Fibroblast of lung (primary cell): ENCODE measurements around the gene PKNOX2. TPM values are rescaled to one million over a fixed set of nuclear protein-coding genes. Genes with fewer than 3 reads are reported as not detected.

Experiments
- DNase-seq, 2 donors: peaks; one replicate each; pipeline versions ENCODE4 v3.0.0 to v3.0.0-alpha.2; 2010; ENCODE audit warnings: low read depth in 2 of 2
- H2AFZ ChIP-seq: 2 replicates; pipeline ENCODE4 v1.5.1; 2012; ENCODE audit warnings: low read length, control low read depth, inconsistent platforms
- H3K27ac ChIP-seq: 2 replicates; pipeline ENCODE4 v1.5.1; 2011; ENCODE audit warnings: low read length, control low read depth; ENCODE audit not compliant: insufficient read depth
- H3K27me3 ChIP-seq: 2 replicates; pipeline ENCODE4 v1.5.1; 2011; ENCODE audit warnings: mild to moderate bottlenecking, low read length; ENCODE audit not compliant: control insufficient read depth, insufficient read depth
- H3K36me3 ChIP-seq: 2 replicates; pipeline ENCODE4 v1.5.1; 2011; ENCODE audit warnings: low read length; ENCODE audit not compliant: control insufficient read depth, insufficient read depth
- H3K4me1 ChIP-seq: 2 replicates; pipeline ENCODE4 v1.5.1; 2011; ENCODE audit warnings: low read length; ENCODE audit not compliant: control insufficient read depth, insufficient read depth; ENCODE audit errors: extremely low read depth
- H3K4me2 ChIP-seq: 2 replicates; pipeline ENCODE4 v1.5.1; 2011; ENCODE audit warnings: low read length, control low read depth; ENCODE audit not compliant: insufficient read depth; ENCODE audit errors: extremely low read depth
- H3K4me3 ChIP-seq, 4 experiments: fragments of 200-600 bp in 1 of 4; sonication (generic) in 1 of 4; replicated peaks in 1 of 4; 2 replicates each; pipeline ENCODE4 v1.5.1; 2011 to 2016; ENCODE audit warnings: low read length in 4 of 4, low read depth in 3 of 4, mild to moderate bottlenecking in 3 of 4, control low read depth in 2 of 4, inconsistent platforms in 1 of 4, mixed read lengths in 1 of 4; ENCODE audit not compliant: insufficient read depth in 1 of 4; ENCODE audit errors: control extremely low read depth in 1 of 4
- H3K79me2 ChIP-seq: 2 replicates; pipeline ENCODE4 v1.5.1; 2012; ENCODE audit warnings: mild to moderate bottlenecking, low read length, inconsistent platforms; ENCODE audit not compliant: control insufficient read depth, insufficient read depth
- H3K9ac ChIP-seq: 2 replicates; pipeline ENCODE4 v1.5.1; 2011; ENCODE audit warnings: mild to moderate bottlenecking, low read length, control low read depth; ENCODE audit not compliant: insufficient read depth
- H3K9me3 ChIP-seq: 2 replicates; pipeline ENCODE4 v1.5.1; 2012; ENCODE audit warnings: low read depth, low read length; ENCODE audit not compliant: control insufficient read depth, insufficient read depth
- H4K20me1 ChIP-seq: 2 replicates; pipeline ENCODE4 v1.5.1; 2011; ENCODE audit warnings: low read length; ENCODE audit not compliant: control insufficient read depth, insufficient read depth; ENCODE audit errors: extremely low read depth
- EZH2 ChIP-seq: IDR thresholded peaks from 2 replicates; pipeline ENCODE4 v1.5.1; 2012; ENCODE audit warnings: low read length, control low read depth, mild to moderate bottlenecking; ENCODE audit errors: missing control alignments
- polyA plus RNA-seq, 2 donors: library from polyadenylated mRNA; depleted of rRNA in 1 of 2; stranded (reverse) in 1 of 2; unstranded in 1 of 2; fragments of >200 nt; gene quantifications; 2 replicates each; pipeline ENCODE4 v1.2.1, GENCODE V29; 2011 to 2012; ENCODE audit warnings: missing spikeins in 1 of 2
- total RNA-seq: library from RNA; depleted of rRNA; stranded (reverse); fragments of >200 nt; gene quantifications from 2 replicates; pipeline ENCODE4 v1.2.1, GENCODE V29; 2014
- TF ChIP-seq, protein P1 (sequence below), 2 donors: IDR thresholded peaks in 1 of 2; conservative IDR thresholded peaks in 1 of 2; 1 replicate in 1 of 2; 2 replicates in 1 of 2; pipeline ENCODE4 v1.5.1; 2011 to 2012; ENCODE audit warnings: low read length in 2 of 2, control low read depth in 1 of 2, inconsistent platforms in 1 of 2, low read depth in 1 of 2, mild to moderate bottlenecking in 1 of 2

Gene PKNOX2
- total and polyA plus RNA-seq, 2 donors (not counting 1 experiment from before 2014, with no cell fraction given), result 0.33 to 2.2 TPM

DNA sequence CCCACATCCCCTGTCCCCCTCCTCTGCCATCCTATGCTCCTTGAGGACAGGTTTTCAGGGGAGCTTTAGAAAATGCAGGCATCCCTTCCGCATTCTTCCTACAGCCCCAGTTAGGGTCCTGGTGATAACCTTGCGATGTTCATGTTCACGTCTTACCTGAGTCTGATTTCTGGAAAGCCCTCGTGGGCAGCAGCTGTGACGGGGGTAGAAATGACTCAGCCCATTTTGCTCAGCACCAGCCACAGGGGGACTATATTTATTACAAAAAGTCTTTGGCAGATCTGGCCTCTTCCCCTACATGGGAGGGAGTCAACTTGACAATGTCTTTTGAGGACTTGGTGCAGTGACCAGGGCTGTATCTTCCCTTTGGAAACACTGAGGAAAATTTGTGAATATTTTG, 12.3 kb downstream of the PKNOX2 start:
- Histone ChIP-seq H3K9ac (no peak overlapping the region), H3K27ac (no peak overlapping the region), H3K27me3 (peaks cover 2% of the 10 kb centered on the region), H3K36me3 (no peaks in the 10 kb centered on the region), H3K4me2 (no peak overlapping the region), H3K4me1 (peaks cover 5% of the 10 kb centered on the region), H2AFZ (no peak overlapping the region), H4K20me1 (no peaks in the 10 kb centered on the region), H3K4me3 (no peak overlapping the region), H3K9me3 (no peaks in the 10 kb centered on the region), H3K79me2 (no peaks in the 10 kb centered on the region)
- TF ChIP-seq EZH2, result no peak
- TF ChIP-seq, protein P1, sequence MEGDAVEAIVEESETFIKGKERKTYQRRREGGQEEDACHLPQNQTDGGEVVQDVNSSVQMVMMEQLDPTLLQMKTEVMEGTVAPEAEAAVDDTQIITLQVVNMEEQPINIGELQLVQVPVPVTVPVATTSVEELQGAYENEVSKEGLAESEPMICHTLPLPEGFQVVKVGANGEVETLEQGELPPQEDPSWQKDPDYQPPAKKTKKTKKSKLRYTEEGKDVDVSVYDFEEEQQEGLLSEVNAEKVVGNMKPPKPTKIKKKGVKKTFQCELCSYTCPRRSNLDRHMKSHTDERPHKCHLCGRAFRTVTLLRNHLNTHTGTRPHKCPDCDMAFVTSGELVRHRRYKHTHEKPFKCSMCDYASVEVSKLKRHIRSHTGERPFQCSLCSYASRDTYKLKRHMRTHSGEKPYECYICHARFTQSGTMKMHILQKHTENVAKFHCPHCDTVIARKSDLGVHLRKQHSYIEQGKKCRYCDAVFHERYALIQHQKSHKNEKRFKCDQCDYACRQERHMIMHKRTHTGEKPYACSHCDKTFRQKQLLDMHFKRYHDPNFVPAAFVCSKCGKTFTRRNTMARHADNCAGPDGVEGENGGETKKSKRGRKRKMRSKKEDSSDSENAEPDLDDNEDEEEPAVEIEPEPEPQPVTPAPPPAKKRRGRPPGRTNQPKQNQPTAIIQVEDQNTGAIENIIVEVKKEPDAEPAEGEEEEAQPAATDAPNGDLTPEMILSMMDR (conservative IDR thresholded peaks at IDR 0.05 in 1 of 2, IDR thresholded peaks at IDR 0.05 in 1 of 2; ENCODE audit: low read depth in 1 of 2, low read length in 2 of 2), result no peak
- no peak for DNase-seq

DNA sequence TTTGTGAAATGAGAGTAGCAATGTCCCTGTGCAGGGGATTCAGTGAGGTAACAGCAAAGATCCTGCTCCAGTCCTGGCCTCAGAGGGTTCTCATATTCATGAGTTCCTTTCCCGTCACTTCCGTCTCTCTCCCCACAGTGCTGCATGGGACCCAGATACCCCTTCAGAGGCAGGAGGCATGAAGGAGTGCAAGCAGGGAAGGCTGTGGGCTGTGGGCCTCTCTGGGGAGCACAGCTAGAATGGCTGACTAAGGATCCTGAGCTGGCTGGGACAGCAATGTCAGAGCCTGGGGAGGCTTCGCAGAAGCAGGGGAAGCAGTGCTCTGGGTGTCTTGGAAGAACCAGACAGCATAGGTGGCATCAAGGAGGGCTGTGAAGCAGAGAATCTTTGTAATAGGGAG, 13.0 kb downstream of the PKNOX2 start:
- Histone ChIP-seq H2AFZ (no peak overlapping the region), H3K79me2 (no peaks in the 10 kb centered on the region), H3K27me3 (peaks cover 2% of the 10 kb centered on the region), H4K20me1 (no peaks in the 10 kb centered on the region), H3K4me1 (peaks cover 5% of the 10 kb centered on the region), H3K4me2 (no peak overlapping the region), H3K9me3 (no peaks in the 10 kb centered on the region), H3K36me3 (no peaks in the 10 kb centered on the region), H3K9ac (no peak overlapping the region), H3K4me3 (no peak overlapping the region), H3K27ac (no peak overlapping the region)
- TF ChIP-seq EZH2, result no peak
- TF ChIP-seq, protein P1 (conservative IDR thresholded peaks at IDR 0.05 in 1 of 2, IDR thresholded peaks at IDR 0.05 in 1 of 2; ENCODE audit: low read depth in 1 of 2, low read length in 2 of 2), result no peak
- DNase-seq, result no peak

DNA sequence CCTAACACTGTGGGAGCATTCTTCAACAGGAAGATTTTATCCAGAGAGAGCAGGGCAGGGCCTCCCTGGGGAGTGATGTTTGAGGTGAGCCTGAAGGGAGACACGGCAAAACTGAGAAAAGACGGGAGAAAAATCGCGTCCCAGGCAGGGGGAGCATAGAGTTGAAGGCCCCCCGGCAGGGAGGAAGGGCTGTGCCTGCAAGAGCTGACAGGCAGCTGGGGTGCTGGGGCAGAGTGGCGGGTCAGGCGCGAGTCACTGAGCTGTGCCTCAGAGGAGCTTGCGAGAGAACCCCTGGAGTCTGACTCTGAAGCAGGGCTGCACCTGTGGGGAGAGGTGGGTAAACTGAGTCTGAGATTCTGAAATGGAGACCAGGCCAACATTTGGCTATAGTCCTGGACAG, 14.8 kb downstream of the PKNOX2 start:
- Histone ChIP-seq H3K36me3 (no peaks in the 10 kb centered on the region), H3K9ac (no peak overlapping the region), H4K20me1 (no peaks in the 10 kb centered on the region), H3K27ac (no peak overlapping the region), H3K79me2 (no peaks in the 10 kb centered on the region), H3K9me3 (no peaks in the 10 kb centered on the region), H2AFZ (no peak overlapping the region), H3K4me1 (peaks cover 5% of the 10 kb centered on the region), H3K27me3 (no peaks in the 10 kb centered on the region), H3K4me2 (no peak overlapping the region), H3K4me3 (no peak overlapping the region)
- TF ChIP-seq EZH2, result no peak
- TF ChIP-seq, protein P1 (conservative IDR thresholded peaks at IDR 0.05 in 1 of 2, IDR thresholded peaks at IDR 0.05 in 1 of 2; ENCODE audit: low read depth in 1 of 2, low read length in 2 of 2), result no peak
- no peak for DNase-seq
